NB4 (cell line): Measurements from ENCODE around the gene ZNF784.

Source experiments
- CTCF ChIP-seq: IDR thresholded peaks from one replicate; pipeline ENCODE4 v1.5.1; 2012; ENCODE audit warnings: low read depth, low read length
- MAX ChIP-seq: IDR thresholded peaks from 2 replicates; pipeline ENCODE4 v1.6.1; 2011; ENCODE audit warnings: low read depth, low read length
- POLR2A ChIP-seq: IDR thresholded peaks from 2 replicates; pipeline ENCODE4 v1.6.1; 2011; ENCODE audit warnings: mild to moderate bottlenecking; ENCODE audit not compliant: insufficient read length; ENCODE audit errors: extremely low read depth

- TF ChIP-seq CTCF = no peak
- no peak for TF ChIP-seq MAX
- peak; percentile 13 for TF ChIP-seq POLR2A
Measured at GRCh38 chr19:55655648-55656040, 31.3 kb upstream of the ZNF784 start.
